SK-N-SH treated with all-trans-retinoic acid at 6 μM for 48 hours (cell line): Measurements from ENCODE around the gene SMAP1.
A peak's percentile ranks its signal among the peaks of the same experiment; 100 is the strongest.

Experiments used
- ATAC-seq: fragments of 200-7000 bp; cut with Tn5 transposase; 3 replicates; pipeline ENCODE4 v1.9.1; 2020; ENCODE audit warnings: mild to moderate bottlenecking, moderate library complexity
- ARNTL ChIP-seq: fragments of 450-650 bp; formaldehyde crosslinking; IDR thresholded peaks from 2 replicates; pipeline ENCODE4 v1.5.0; 2020; ENCODE audit warnings: low read depth, mild to moderate bottlenecking, moderate library complexity, borderline replicate concordance
- BACH2 ChIP-seq: fragments of 250-450 bp; sonication (Bioruptor Pico); IDR thresholded peaks from 2 replicates; pipeline ENCODE4 v1.9.0; 2021; ENCODE audit warnings: mild to moderate bottlenecking, borderline replicate concordance
- CREB5 ChIP-seq: fragments of 250-450 bp; sonication (Bioruptor Pico); IDR thresholded peaks from 2 replicates; pipeline ENCODE4 v1.5.1; 2020; ENCODE audit warnings: low read depth, mild to moderate bottlenecking, moderate library complexity
- CSDC2 ChIP-seq: fragments of 250-450 bp; sonication (Bioruptor Pico); IDR thresholded peaks from 2 replicates; pipeline ENCODE4 v1.5.0; 2020; ENCODE audit warnings: mild to moderate bottlenecking, moderate library complexity
- CSRNP3 ChIP-seq: fragments of 250-450 bp; sonication (Bioruptor Pico); IDR thresholded peaks from 2 replicates; pipeline ENCODE4 v1.5.1; 2021; ENCODE audit warnings: mild to moderate bottlenecking, moderate library complexity
- ESRRG ChIP-seq: fragments of 250-450 bp; sonication (Bioruptor Pico); IDR thresholded peaks from 2 replicates; pipeline ENCODE4 v1.6.1; 2021; ENCODE audit warnings: mild to moderate bottlenecking
- ISL1 ChIP-seq: fragments of 250-450 bp; sonication (Bioruptor Pico); IDR thresholded peaks from 2 replicates; pipeline ENCODE4 v2.1.2; 2022; ENCODE audit warnings: mild to moderate bottlenecking, moderate library complexity
- OSR1 ChIP-seq: fragments of 250-450 bp; sonication (Bioruptor Pico); IDR thresholded peaks from 2 replicates; pipeline ENCODE4 v1.8.0; 2022; ENCODE audit warnings: moderate library complexity, mild to moderate bottlenecking, inconsistent platforms
- PPARA ChIP-seq: fragments of 250-450 bp; sonication (Bioruptor Pico); IDR thresholded peaks from 2 replicates; pipeline ENCODE4 v1.5.0; 2020; ENCODE audit warnings: mild to moderate bottlenecking, borderline replicate concordance
- RARB ChIP-seq: fragments of 250-450 bp; sonication (Bioruptor Pico); IDR thresholded peaks from 2 replicates; pipeline ENCODE4 v1.8.0; 2021; ENCODE audit warnings: mild to moderate bottlenecking, moderate library complexity
- SNAI2 ChIP-seq: fragments of 250-450 bp; sonication (Bioruptor Pico); IDR thresholded peaks from 2 replicates; pipeline ENCODE4 v1.5.0; 2020; ENCODE audit warnings: mild to moderate bottlenecking, moderate library complexity
- TCF4 ChIP-seq: fragments of 250-450 bp; sonication (Bioruptor Pico); IDR thresholded peaks from 2 replicates; pipeline ENCODE4 v1.8.0; 2021; ENCODE audit warnings: mild to moderate bottlenecking, moderate library complexity, borderline replicate concordance
- TOX ChIP-seq: fragments of 250-450 bp; sonication (Bioruptor Pico); IDR thresholded peaks from 2 replicates; pipeline ENCODE4 v1.8.0; 2021; ENCODE audit warnings: mild to moderate bottlenecking, moderate library complexity, borderline replicate concordance
- ZC3H10 ChIP-seq: fragments of 250-450 bp; sonication (Bioruptor Pico); IDR thresholded peaks from 2 replicates; pipeline ENCODE4 v1.5.1; 2021; ENCODE audit warnings: mild to moderate bottlenecking, moderate library complexity
- ZFP3 ChIP-seq: fragments of 250-450 bp; sonication (Bioruptor Pico); IDR thresholded peaks from 2 replicates; pipeline ENCODE4 v1.5.0; 2020; ENCODE audit warnings: mild to moderate bottlenecking, moderate library complexity
- ZFP30 ChIP-seq: fragments of 450-650 bp; formaldehyde crosslinking; IDR thresholded peaks from 2 replicates; pipeline ENCODE4 v1.5.0; 2022; ENCODE audit warnings: mild to moderate bottlenecking, moderate library complexity
- ZNF565 ChIP-seq: fragments of 450-650 bp; formaldehyde crosslinking; conservative IDR thresholded peaks from 2 replicates; pipeline ENCODE4 v1.5.0; 2020; ENCODE audit warnings: low read depth, mild to moderate bottlenecking, moderate library complexity
- ZNF70 ChIP-seq: fragments of 450-650 bp; formaldehyde crosslinking; IDR thresholded peaks from 2 replicates; pipeline ENCODE4 v1.5.0; 2020; ENCODE audit warnings: mild to moderate bottlenecking, moderate library complexity
- ZNF8 ChIP-seq: fragments of 450-650 bp; formaldehyde crosslinking; IDR thresholded peaks from 2 replicates; pipeline ENCODE4 v1.5.0; 2020; ENCODE audit warnings: mild to moderate bottlenecking, moderate library complexity
- TF ChIP-seq, protein P1 (sequence below): fragments of 250-450 bp; sonication (Bioruptor Pico); IDR thresholded peaks from 2 replicates; pipeline ENCODE4 v1.8.0; 2020; ENCODE audit warnings: mild to moderate bottlenecking, moderate library complexity, borderline replicate concordance
- TF ChIP-seq, protein P2 (sequence below): fragments of 250-450 bp; sonication (Bioruptor Pico); IDR thresholded peaks from 2 replicates; pipeline ENCODE4 v1.5.0; 2020; ENCODE audit warnings: mild to moderate bottlenecking, moderate library complexity

The SMAP1 gene

GRCh38 chr6:70889270-70889669 is 221.6 kb downstream of the SMAP1 start:
- no peak for TF ChIP-seq OSR1 (CRISPR knock-in tag)
- TF ChIP-seq CREB5 (CRISPR knock-in tag), result no peak
- TF ChIP-seq ISL1 (CRISPR knock-in tag), result no peak
- no peak for TF ChIP-seq TOX (CRISPR knock-in tag)
- no peak for TF ChIP-seq RARB (CRISPR knock-in tag)
- no peak for ATAC-seq

- TF ChIP-seq, protein P1, sequence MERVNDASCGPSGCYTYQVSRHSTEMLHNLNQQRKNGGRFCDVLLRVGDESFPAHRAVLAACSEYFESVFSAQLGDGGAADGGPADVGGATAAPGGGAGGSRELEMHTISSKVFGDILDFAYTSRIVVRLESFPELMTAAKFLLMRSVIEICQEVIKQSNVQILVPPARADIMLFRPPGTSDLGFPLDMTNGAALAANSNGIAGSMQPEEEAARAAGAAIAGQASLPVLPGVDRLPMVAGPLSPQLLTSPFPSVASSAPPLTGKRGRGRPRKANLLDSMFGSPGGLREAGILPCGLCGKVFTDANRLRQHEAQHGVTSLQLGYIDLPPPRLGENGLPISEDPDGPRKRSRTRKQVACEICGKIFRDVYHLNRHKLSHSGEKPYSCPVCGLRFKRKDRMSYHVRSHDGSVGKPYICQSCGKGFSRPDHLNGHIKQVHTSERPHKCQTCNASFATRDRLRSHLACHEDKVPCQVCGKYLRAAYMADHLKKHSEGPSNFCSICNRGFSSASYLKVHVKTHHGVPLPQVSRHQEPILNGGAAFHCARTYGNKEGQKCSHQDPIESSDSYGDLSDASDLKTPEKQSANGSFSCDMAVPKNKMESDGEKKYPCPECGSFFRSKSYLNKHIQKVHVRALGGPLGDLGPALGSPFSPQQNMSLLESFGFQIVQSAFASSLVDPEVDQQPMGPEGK (CRISPR knock-in tag), result no peak
- ATAC-seq, result no peak
These were observed 226.3 kb downstream of the SMAP1 start for GRCh38 chr6:70894001-70894400.

DNA sequence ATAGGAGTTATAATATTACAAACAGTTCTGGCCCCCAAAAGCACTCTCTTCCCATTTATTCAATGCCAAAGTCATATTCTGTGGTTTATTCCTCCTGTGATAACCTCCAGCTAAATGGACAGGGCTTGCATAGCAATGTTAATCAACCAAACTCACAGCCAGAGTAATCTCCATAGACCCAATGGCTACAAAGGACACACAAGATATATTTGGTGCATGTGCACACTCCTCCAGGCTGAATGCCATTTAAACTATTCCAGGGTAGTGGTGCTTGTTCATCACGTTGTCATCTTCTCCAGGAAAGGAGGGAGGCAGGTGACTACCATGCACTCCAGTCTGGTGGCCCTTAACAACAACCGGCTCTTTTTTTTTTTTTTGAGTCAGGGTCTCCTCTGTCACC is 232.4 kb downstream of the SMAP1 start:
- TF ChIP-seq BACH2 (CRISPR knock-in tag), result no peak
- TF ChIP-seq CSDC2, result no peak
- ATAC-seq, result no peak

DNA sequence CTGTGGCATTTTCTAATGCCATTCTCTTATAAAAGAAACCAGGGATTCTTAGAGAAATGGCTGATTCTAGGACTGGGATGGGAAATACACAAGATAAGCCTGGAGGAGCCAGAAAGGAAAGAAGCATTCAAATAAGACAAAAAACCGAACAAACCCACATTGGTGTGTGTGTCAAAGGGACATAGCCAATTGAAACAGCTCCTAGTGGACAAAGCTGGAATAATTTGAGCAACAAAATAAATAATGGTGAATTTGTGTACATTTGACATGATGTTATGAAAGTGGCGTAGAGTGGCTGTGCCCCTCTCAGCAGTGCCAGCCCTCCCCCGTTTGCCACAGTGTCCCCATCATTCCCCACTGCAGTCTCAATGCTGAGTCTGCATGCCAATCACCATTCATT is 233.6 kb downstream of the SMAP1 start:
- peak; percentile 34; the same call in 2 of the 3 replicates for ATAC-seq
- no peak for TF ChIP-seq ZNF70 (CRISPR knock-in tag)
- no peak for TF ChIP-seq RARB (CRISPR knock-in tag)
- no peak for TF ChIP-seq ISL1 (CRISPR knock-in tag)
- TF ChIP-seq ZFP3, result no peak
- no peak for TF ChIP-seq CSDC2
- no peak for TF ChIP-seq SNAI2
- TF ChIP-seq ZNF565 (CRISPR knock-in tag), result no peak
- TF ChIP-seq TCF4 (CRISPR knock-in tag), result no peak
- no peak for TF ChIP-seq TOX (CRISPR knock-in tag)
- no peak for TF ChIP-seq ESRRG
- TF ChIP-seq CSRNP3 (CRISPR knock-in tag), result no peak
- TF ChIP-seq, all 23 proteins: peak for 0

- TF ChIP-seq ESRRG (no peak), ZFP30 (CRISPR knock-in tag) (no peak), ISL1 (CRISPR knock-in tag) (no peak), ZFP3 (no peak), CSDC2 (no peak), ZNF565 (CRISPR knock-in tag) (no peak), ZNF8 (CRISPR knock-in tag) (no peak), ZC3H10 (CRISPR knock-in tag) (no peak), ARNTL (CRISPR knock-in tag) (no peak), SNAI2 (no peak), PPARA (CRISPR knock-in tag) (no peak), OSR1 (CRISPR knock-in tag) (no peak)
- TF ChIP-seq, protein P2, sequence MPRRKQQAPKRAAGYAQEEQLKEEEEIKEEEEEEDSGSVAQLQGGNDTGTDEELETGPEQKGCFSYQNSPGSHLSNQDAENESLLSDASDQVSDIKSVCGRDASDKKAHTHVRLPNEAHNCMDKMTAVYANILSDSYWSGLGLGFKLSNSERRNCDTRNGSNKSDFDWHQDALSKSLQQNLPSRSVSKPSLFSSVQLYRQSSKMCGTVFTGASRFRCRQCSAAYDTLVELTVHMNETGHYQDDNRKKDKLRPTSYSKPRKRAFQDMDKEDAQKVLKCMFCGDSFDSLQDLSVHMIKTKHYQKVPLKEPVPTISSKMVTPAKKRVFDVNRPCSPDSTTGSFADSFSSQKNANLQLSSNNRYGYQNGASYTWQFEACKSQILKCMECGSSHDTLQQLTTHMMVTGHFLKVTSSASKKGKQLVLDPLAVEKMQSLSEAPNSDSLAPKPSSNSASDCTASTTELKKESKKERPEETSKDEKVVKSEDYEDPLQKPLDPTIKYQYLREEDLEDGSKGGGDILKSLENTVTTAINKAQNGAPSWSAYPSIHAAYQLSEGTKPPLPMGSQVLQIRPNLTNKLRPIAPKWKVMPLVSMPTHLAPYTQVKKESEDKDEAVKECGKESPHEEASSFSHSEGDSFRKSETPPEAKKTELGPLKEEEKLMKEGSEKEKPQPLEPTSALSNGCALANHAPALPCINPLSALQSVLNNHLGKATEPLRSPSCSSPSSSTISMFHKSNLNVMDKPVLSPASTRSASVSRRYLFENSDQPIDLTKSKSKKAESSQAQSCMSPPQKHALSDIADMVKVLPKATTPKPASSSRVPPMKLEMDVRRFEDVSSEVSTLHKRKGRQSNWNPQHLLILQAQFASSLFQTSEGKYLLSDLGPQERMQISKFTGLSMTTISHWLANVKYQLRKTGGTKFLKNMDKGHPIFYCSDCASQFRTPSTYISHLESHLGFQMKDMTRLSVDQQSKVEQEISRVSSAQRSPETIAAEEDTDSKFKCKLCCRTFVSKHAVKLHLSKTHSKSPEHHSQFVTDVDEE (CRISPR knock-in tag), result no peak
- TF ChIP-seq, all 23 proteins: peak for 0
- ATAC-seq, result no peak
These were observed 236.2 kb downstream of the SMAP1 start for GRCh38 chr6:70903665-70904452.
